D721Med (cell line): ENCODE results near the gene MZT1.

Experiments
- DNase-seq: peaks from one replicate; pipeline ENCODE4 v3.0.0; 2011; ENCODE audit warnings: low spot score; ENCODE audit not compliant: insufficient read length
- FAIRE-seq: peaks from 2 replicates; lab custom pipeline; 2011; peaks lifted over from hg19 to GRCh38; lab: Jason Lieb, UNC
- TF ChIP-seq, protein P1 (sequence below): IDR thresholded peaks from 2 replicates; pipeline ENCODE4 v1.5.1; 2012; ENCODE audit warnings: mild to moderate bottlenecking, control low read depth; ENCODE audit not compliant: insufficient read depth; ENCODE audit errors: missing control alignments

The MZT1 gene

DNA sequence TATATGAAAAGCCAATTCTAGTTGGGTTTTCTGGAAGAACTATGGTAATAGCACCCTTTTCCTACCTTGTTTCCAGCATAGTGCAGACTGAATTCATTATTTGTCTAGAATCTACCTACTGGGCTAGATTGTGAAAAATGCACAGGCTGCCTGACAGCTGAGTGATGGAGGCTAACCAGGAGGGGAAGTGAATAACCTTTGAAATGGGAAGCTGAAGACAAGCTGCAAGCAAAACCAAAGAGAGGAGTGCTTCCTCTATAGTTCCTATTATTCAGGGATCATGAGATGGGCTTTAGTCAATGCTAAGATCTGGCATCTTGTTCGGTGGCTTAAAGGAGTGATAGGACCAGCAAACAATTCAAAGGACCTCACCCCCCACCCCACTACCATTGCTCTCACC lies 26.9 kb downstream of the MZT1 start:
- TF ChIP-seq, protein P1, sequence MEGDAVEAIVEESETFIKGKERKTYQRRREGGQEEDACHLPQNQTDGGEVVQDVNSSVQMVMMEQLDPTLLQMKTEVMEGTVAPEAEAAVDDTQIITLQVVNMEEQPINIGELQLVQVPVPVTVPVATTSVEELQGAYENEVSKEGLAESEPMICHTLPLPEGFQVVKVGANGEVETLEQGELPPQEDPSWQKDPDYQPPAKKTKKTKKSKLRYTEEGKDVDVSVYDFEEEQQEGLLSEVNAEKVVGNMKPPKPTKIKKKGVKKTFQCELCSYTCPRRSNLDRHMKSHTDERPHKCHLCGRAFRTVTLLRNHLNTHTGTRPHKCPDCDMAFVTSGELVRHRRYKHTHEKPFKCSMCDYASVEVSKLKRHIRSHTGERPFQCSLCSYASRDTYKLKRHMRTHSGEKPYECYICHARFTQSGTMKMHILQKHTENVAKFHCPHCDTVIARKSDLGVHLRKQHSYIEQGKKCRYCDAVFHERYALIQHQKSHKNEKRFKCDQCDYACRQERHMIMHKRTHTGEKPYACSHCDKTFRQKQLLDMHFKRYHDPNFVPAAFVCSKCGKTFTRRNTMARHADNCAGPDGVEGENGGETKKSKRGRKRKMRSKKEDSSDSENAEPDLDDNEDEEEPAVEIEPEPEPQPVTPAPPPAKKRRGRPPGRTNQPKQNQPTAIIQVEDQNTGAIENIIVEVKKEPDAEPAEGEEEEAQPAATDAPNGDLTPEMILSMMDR: no peak
- no peak for DNase-seq
- FAIRE-seq: no peak

DNA sequence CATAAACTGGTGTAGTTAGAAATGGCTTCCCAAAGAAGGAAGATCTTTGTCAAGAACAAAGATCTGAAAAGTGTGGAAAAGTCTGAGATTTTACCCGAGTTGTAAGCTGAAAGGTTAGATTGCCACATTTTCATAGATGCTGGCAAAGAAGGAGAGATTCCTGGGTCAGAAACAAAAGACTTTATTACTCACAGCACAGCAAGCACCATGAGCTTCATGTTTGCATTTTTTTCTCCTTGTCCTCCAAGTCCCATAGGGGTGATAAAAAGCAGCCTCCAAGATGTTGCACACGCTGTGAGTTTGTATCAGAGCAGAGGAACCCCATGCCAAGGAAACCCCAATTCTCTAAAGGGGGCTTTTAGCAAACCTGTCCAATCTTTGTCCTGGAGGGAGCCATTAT lies 29.3 kb downstream of the MZT1 start:
- TF ChIP-seq, protein P1: no peak
- FAIRE-seq (no peak), DNase-seq (no peak)

DNA sequence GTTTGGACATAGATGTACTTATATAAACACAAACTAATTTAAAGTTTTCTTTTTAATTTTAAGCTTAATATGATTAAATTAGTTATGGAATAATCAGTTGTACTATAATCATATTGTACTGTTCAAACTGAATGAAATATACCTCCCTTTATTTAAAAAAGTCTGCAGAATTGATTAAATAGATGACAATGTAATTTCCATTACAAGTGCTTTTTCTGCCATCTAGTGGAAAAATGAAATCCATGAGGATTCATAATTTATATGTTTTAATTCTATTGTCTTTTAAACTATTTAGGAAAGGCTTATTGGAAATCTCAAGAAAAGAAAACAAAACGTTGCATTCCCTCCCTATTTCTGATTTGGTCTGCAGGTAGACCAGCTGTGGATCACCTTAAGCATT lies 30.9 kb downstream of the MZT1 start:
- DNase-seq: no peak
- TF ChIP-seq, protein P1: peak; percentile 51
- no peak for FAIRE-seq

DNA sequence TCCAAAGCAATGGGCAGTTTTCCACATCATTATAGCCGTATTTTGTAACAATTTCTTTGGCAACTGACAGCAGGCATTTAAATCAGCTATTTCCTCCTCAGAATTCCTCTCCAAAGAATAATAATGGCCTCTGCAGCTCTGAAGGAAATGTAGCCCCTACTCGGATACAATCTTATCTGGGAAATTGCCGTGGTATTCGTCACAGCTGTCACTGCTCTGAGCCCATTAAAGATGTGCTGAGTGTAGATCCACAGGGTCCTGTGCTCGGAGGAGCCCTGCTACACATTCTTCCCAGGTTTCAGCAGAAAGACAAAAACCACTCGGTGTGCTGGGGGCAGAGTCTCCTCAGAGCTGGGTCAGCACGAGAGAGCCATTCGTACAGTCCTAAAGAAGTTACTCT lies 33.1 kb downstream of the MZT1 start:
- FAIRE-seq (no peak), DNase-seq (no peak)
- TF ChIP-seq, protein P1: no peak

DNA sequence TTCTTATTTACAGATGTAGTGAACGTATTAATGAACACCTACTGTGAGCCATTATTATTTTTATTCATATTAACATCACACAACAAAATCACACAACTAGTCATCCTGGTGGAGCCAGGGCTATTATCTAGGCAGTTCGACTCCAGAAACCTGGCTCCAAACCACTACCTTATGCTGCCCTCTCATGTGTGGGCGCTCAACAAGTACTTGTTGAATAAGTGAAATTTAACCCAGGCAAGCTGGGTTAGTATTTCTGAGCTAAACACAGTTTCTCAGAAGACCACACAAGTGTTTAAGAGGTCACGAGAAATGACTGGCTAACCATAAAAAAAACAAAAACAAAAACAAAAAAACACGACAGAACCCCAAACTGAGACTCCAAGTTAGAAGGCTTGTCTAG lies 33.6 kb downstream of the MZT1 start:
- TF ChIP-seq, protein P1: no peak
- DNase-seq (no peak), FAIRE-seq (no peak)

DNA sequence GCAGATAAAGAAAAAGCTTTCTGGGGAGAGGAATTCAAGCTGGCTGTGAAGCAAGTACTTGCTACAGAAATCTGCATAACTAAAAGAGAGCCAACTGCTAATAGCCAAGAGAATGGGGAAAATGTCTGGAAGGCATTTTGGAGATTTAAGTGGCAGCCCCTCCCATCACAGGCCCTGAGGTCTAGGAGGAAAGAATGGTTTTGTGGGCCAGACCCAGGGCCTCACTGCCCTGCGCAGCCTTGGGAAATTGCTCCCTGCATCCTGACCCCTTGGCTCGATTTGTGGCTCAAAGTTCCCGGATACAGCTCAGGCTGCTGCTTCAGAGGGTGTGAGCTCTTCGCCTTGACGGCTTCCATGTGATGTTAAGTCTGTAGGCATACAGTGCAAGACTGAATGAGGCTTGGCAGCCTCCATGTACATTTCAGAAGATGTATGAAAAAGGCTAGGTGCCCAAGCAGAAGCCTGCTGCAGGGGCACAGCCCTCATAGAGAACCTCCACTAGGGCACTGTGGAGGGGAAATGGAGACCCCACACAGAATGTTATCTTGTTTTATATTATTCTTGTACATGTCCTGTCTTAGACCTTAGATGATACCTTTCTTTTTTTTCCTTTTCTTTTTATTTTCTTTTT lies 34.4 kb downstream of the MZT1 start:
- TF ChIP-seq, protein P1: no peak
- no peak for FAIRE-seq
- DNase-seq: no peak

DNA sequence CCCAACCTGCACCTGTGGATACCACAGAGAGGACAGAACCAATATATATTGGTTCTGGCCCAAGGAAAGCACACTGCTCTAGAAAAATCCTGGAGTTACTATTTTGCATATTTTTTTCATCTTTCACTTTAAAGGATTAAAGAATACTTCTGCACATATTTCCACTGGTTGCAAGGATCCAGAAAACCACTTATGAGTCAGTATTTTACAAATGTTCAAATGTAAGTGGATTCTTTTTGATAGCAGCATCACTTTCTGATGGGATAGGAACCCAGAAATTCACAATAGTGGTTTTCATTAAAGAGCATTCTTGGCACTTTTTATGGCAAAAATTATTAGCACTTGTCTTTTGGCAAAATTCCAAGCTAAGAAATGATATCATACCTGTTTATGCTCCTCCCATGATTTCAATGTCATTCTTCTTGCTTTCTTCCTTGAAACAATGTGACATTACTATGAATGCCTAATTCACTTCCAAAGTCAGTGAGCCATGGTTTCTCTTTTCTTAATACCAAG lies 38.2 kb downstream of the MZT1 start:
- DNase-seq (no peak), FAIRE-seq (no peak)
- TF ChIP-seq, protein P1: no peak
